H9 (cell line): ENCODE data around the gene SLC25A53. TPM values are rescaled to one million over a fixed set of nuclear protein-coding genes. Genes with fewer than 3 reads are reported as not detected.

ENCODE experiments used
- DNase-seq: peaks from one replicate; pipeline ENCODE4 v3.0.0-alpha.2; 2017
- H2AFZ ChIP-seq: one replicate; pipeline ENCODE4 v1.6.1; 2013; ENCODE audit warnings: mild to moderate bottlenecking, low read length, control low read depth, moderate library complexity
- H2AK5ac ChIP-seq: 2 replicates; pipeline ENCODE4 v1.6.1; 2013; ENCODE audit warnings: low read length, control low read depth, mixed read lengths; ENCODE audit not compliant: insufficient read length
- H2BK120ac ChIP-seq: one replicate; pipeline ENCODE4 v1.6.1; 2013; ENCODE audit warnings: low read depth, mild to moderate bottlenecking, low read length, control low read depth, inconsistent platforms; ENCODE audit not compliant: poor library complexity, severe bottlenecking
- H2BK12ac ChIP-seq: 2 replicates; pipeline ENCODE4 v1.6.1; 2013; ENCODE audit warnings: low read length, control low read depth, mixed read lengths, low read depth; ENCODE audit not compliant: insufficient read length
- H2BK15ac ChIP-seq: 2 replicates; pipeline ENCODE4 v1.6.1; 2013; ENCODE audit warnings: low read depth, low read length, control low read depth
- H2BK20ac ChIP-seq: one replicate; pipeline ENCODE4 v1.6.1; 2013; ENCODE audit warnings: low read depth, mild to moderate bottlenecking, low read length, control low read depth, inconsistent platforms; ENCODE audit not compliant: poor library complexity, severe bottlenecking
- H2BK5ac ChIP-seq: 2 replicates; pipeline ENCODE4 v1.6.1; 2013; ENCODE audit warnings: low read length, control low read depth, mixed read lengths; ENCODE audit not compliant: insufficient read length
- H3K14ac ChIP-seq: 2 replicates; pipeline ENCODE4 v1.6.1; 2013; ENCODE audit warnings: low read length, control low read depth; ENCODE audit not compliant: insufficient read depth
- H3K18ac ChIP-seq: 2 replicates; pipeline ENCODE4 v1.6.1; 2013; ENCODE audit warnings: low read depth, mild to moderate bottlenecking, mixed read lengths, low read length, control low read depth; ENCODE audit not compliant: insufficient read length
- H3K23ac ChIP-seq: 2 replicates; pipeline ENCODE4 v1.6.1; 2013; ENCODE audit warnings: low read length, control low read depth, mixed read lengths, low read depth; ENCODE audit not compliant: insufficient read length
- H3K23me2 ChIP-seq: 2 replicates; pipeline ENCODE4 v1.6.1; 2013; ENCODE audit warnings: low read depth, mild to moderate bottlenecking, mixed read lengths, low read length, control low read depth; ENCODE audit not compliant: insufficient read length, poor library complexity, severe bottlenecking
- H3K27ac ChIP-seq: 2 replicates; pipeline ENCODE4 v1.5.1; 2013; ENCODE audit warnings: low read length, control low read depth, mixed read lengths, low read depth; ENCODE audit not compliant: insufficient read length
- H3K27me3 ChIP-seq: 2 replicates; pipeline ENCODE4 v1.6.1; 2013; ENCODE audit warnings: low read length, control low read depth, inconsistent platforms; ENCODE audit not compliant: insufficient read depth
- H3K4ac ChIP-seq: 2 replicates; pipeline ENCODE4 v1.6.1; 2013; ENCODE audit warnings: low read depth, mild to moderate bottlenecking, control low read depth, inconsistent platforms, low read length, moderate library complexity
- H3K4me1 ChIP-seq: 2 replicates; pipeline ENCODE4 v1.6.1; 2013; ENCODE audit warnings: low read length, control low read depth, inconsistent platforms; ENCODE audit not compliant: insufficient read depth
- H3K4me2 ChIP-seq: 2 replicates; pipeline ENCODE4 v1.6.1; 2013; ENCODE audit warnings: low read length, control low read depth, mixed read lengths; ENCODE audit not compliant: insufficient read length, insufficient read depth
- H3K56ac ChIP-seq: 2 replicates; pipeline ENCODE4 v1.6.1; 2013; ENCODE audit warnings: low read depth, mild to moderate bottlenecking, mixed read lengths, low read length, control low read depth; ENCODE audit not compliant: insufficient read length
- H3K79me1 ChIP-seq: 2 replicates; pipeline ENCODE4 v1.6.1; 2013; ENCODE audit warnings: low read depth, mild to moderate bottlenecking, moderate library complexity, low read length, control low read depth, inconsistent platforms; ENCODE audit not compliant: insufficient read depth, poor library complexity, severe bottlenecking
- H3K79me2 ChIP-seq: 2 replicates; pipeline ENCODE4 v1.6.1; 2013; ENCODE audit warnings: low read length, control low read depth, inconsistent platforms; ENCODE audit not compliant: insufficient read depth
- H3K9ac ChIP-seq: 2 replicates; pipeline ENCODE4 v1.6.1; 2013; ENCODE audit warnings: low read length, control low read depth, mixed read lengths; ENCODE audit not compliant: insufficient read length; ENCODE audit errors: extremely low read depth
- H3K9me3 ChIP-seq: one replicate; pipeline ENCODE4 v1.6.1; 2013; ENCODE audit warnings: low read depth, low read length, inconsistent platforms; ENCODE audit not compliant: control insufficient read depth
- H3T11ph ChIP-seq: one replicate; pipeline ENCODE4 v1.6.1; 2013; ENCODE audit warnings: mild to moderate bottlenecking, low read length, control low read depth, inconsistent platforms
- H4K20me1 ChIP-seq: one replicate; pipeline ENCODE4 v1.6.1; 2013; ENCODE audit not compliant: control insufficient read depth, insufficient read length, insufficient read depth
- H4K5ac ChIP-seq: 2 replicates; pipeline ENCODE4 v1.6.1; 2013; ENCODE audit warnings: low read depth, mild to moderate bottlenecking, mixed read lengths, low read length, control low read depth; ENCODE audit not compliant: insufficient read length
- H4K8ac ChIP-seq: replicated peaks from 2 replicates; pipeline ENCODE4 v1.6.1; 2013; ENCODE audit warnings: low read length, control low read depth, mixed read lengths, low read depth; ENCODE audit not compliant: insufficient read length
- H4K91ac ChIP-seq: 2 replicates; pipeline ENCODE4 v1.6.1; 2013; ENCODE audit warnings: low read depth, mild to moderate bottlenecking, moderate library complexity, mixed read lengths, low read length, control low read depth; ENCODE audit not compliant: insufficient read length
- H3K27ac Mint-ChIP-seq, 3 experiments: 2 replicates in 2 of 3; 3 replicates in 1 of 3; pipeline ENCODE4 v1.8.0; 2020 to 2021; ENCODE audit warnings: mixed read lengths in 3 of 3, mild to moderate bottlenecking in 1 of 3, moderate library complexity in 1 of 3
- H3K27me3 Mint-ChIP-seq: 2 replicates; pipeline ENCODE4 v1.8.0; 2021; ENCODE audit warnings: low read depth, mild to moderate bottlenecking, moderate library complexity, mixed read lengths
- H3K36me3 Mint-ChIP-seq, 3 experiments: 2 replicates in 2 of 3; 3 replicates in 1 of 3; pipeline ENCODE4 v1.8.0; 2020 to 2021; ENCODE audit warnings: low read depth in 3 of 3, mixed read lengths in 3 of 3; ENCODE audit not compliant: insufficient read depth in 1 of 3
- H3K4me1 Mint-ChIP-seq, 2 experiments: 2 replicates each; pipeline ENCODE4 v1.8.0; 2020; ENCODE audit warnings: mixed read lengths in 2 of 2
- H3K4me3 Mint-ChIP-seq, 2 experiments: 2 replicates in 1 of 2; 3 replicates in 1 of 2; pipeline ENCODE4 v1.8.0; 2020 to 2021; ENCODE audit warnings: mild to moderate bottlenecking in 2 of 2, mixed read lengths in 2 of 2, moderate library complexity in 1 of 2
- H3K9me3 Mint-ChIP-seq, 2 experiments: 2 replicates in 1 of 2; 3 replicates in 1 of 2; pipeline ENCODE4 v1.8.0; 2020; ENCODE audit warnings: mild to moderate bottlenecking in 2 of 2, mixed read lengths in 2 of 2, moderate library complexity in 1 of 2
- WGBS: extraction: QIAGEN DNeasy Blood & Tissue Kit; methylation state at CpG from one replicate; pipeline ENCODE4 v1.1.7; 2013; ENCODE audit warnings: missing lambda C conversion rate, low lambda C conversion rate, mixed read lengths; ENCODE audit not compliant: insufficient read length; ENCODE audit errors: extremely low coverage; 5-methylcytosine and 5-hydroxymethylcytosine counted together
- total RNA-seq: library from RNA; stranded (reverse); gene quantifications from 2 replicates; pipeline ENCODE4 v1.2.1, GENCODE V29; 2021
- TF ChIP-seq, protein P1 (sequence below): fragments of 200-600 bp; sonication (generic); conservative IDR thresholded peaks from 3 replicates; pipeline ENCODE4 v1.8.0; 2021; ENCODE audit warnings: antibody characterized with exemption, mild to moderate bottlenecking

Gene SLC25A53
- total RNA-seq, 1 experiment from 2014 or later: 1.6 TPM

DNA sequence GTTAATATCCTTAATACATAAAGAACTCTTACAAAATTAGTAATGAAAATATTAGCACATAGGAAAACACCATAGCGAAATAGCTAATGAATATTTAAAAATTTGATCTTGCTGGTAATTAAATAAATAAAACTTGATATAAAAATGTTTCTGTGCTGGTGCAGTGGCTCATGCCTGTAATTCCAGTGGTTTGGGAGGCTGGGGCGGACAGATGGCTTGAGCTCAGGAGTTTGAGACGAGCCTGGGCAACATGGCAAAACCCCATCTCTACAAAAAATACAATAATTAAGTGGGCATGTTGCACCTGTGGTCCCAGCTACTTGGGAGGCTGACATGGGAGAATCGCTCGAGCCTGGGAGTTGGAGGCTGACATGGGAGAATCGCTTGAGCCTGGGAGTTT, 17.0 kb upstream of the SLC25A53 start:
- Histone ChIP-seq H3K27me3 (no peaks in the 10 kb centered on the region), H3K23me2 (no peaks in the 10 kb centered on the region), H3K18ac (no peak overlapping the region), H3K4me2 (no peak overlapping the region), H3K4me1 (no peaks in the 10 kb centered on the region), H4K8ac (no peak overlapping the region), H4K20me1 (no peaks in the 10 kb centered on the region), H2BK20ac (no peak overlapping the region), H2BK12ac (no peak overlapping the region), H3K79me2 (no peaks in the 10 kb centered on the region; the same call in 1 of the 2 replicates), H3K23ac (no peak overlapping the region), H2BK5ac (no peak overlapping the region), H3K79me1 (no peaks in the 10 kb centered on the region), H3K27ac (no peak overlapping the region), H2BK120ac (no peak overlapping the region), H3K14ac (no peak overlapping the region), H3K9ac (no peak overlapping the region), H3T11ph (no peak overlapping the region), H4K91ac (no peak overlapping the region), H2AFZ (no peak overlapping the region), H3K9me3 (peaks cover under 1% of the 10 kb centered on the region), H3K56ac (no peak overlapping the region), H4K5ac (no peak overlapping the region), H2AK5ac (no peak overlapping the region), H2BK15ac (no peak overlapping the region), H3K4ac (no peak overlapping the region)
- Mint-ChIP-seq H3K27me3 (no peaks in the 10 kb centered on the region), H3K4me3 (no peak overlapping the region), H3K36me3 (peaks cover 20 to 28% (median 21%) of the 10 kb centered on the region in 3 experiments; a peak in 6 of 7 replicates), H3K9me3 (peaks cover 0 to 42% of the 10 kb centered on the region in 2 experiments; a peak in 2 of 5 replicates), H3K4me1 (no peaks in the 10 kb centered on the region), H3K27ac (no peak overlapping the region)
- TF ChIP-seq, protein P1, sequence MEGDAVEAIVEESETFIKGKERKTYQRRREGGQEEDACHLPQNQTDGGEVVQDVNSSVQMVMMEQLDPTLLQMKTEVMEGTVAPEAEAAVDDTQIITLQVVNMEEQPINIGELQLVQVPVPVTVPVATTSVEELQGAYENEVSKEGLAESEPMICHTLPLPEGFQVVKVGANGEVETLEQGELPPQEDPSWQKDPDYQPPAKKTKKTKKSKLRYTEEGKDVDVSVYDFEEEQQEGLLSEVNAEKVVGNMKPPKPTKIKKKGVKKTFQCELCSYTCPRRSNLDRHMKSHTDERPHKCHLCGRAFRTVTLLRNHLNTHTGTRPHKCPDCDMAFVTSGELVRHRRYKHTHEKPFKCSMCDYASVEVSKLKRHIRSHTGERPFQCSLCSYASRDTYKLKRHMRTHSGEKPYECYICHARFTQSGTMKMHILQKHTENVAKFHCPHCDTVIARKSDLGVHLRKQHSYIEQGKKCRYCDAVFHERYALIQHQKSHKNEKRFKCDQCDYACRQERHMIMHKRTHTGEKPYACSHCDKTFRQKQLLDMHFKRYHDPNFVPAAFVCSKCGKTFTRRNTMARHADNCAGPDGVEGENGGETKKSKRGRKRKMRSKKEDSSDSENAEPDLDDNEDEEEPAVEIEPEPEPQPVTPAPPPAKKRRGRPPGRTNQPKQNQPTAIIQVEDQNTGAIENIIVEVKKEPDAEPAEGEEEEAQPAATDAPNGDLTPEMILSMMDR: no peak
- no peak for DNase-seq
- no CpG with 5 or more reads among the region's 6 CpGs for WGBS
